Measurements from ENCODE around the gene TENM4. TPM values are rescaled to one million over a fixed set of nuclear protein-coding genes. Genes with fewer than 3 reads are reported as not detected.
A peak's percentile ranks its signal among the peaks of the same experiment; 100 is the strongest.

TENM4 gene
- polyA plus RNA-seq, 3 donors = 0.31 to 1.7 TPM; not detected in 1

DNA sequence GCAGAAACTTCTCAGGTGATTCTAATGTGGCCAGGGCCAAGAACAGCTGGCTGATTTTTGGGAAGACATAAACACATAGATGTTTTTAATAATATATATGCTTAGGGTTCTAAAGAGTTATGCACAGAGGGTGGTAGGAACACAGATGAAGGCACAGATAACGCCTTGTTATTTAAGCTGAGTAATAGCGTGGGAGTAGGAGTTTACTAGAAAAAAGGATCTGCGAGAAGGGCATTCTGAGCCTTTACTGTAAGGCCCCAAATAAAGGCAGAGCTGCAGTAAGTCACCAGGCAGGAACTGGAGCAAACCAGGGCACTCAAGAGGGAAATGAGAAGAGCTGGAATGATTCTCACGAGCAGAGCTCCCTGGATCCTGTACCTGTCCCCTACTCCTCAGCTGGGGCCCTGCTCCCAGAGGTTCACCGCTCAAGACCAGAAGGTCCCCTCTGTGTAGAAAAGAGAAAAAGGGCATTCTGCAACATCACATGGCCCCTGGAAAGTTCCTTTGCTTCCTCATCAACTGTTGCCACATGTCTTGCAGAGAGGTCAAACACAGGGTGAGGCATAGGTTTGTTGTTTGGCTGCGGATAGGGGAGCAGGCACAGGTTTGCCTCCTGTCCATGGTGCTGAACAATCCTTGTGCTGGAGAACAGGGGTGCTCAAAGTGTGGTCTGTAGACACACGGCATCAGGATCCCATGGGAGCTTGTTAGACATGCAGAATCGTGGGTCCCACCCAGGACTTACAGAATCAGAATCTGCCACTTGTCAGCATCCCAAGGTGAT, 125.7 kb downstream of the TENM4 start:
- H3K27ac ChIP-seq (ENCODE audit: low read depth in 1 of 2, low read length in 2 of 2) = no peak overlapping the region
- H3K9ac ChIP-seq (ENCODE audit: insufficient read depth, low read length, poor library complexity, severe bottlenecking) = no peak overlapping the region
- Mint-ChIP-seq H3K9me3 (peaks cover 0 to 4% (median 1%) of the 10 kb centered on the region in 7 donors), H3K36me3 (no peaks in the 10 kb centered on the region), H3K4me1 (peaks cover 5% of the 10 kb centered on the region), H3K4me3 (no peak overlapping the region), H3K27me3 (ENCODE audit: low read depth in 3 of 3) (peaks cover 2 to 7% (median 6%) of the 10 kb centered on the region in 3 donors), H3K27ac (peak overlapping the region in 1 of 7 donors; percentile 7)
- H3K27me3 ChIP-seq (ENCODE audit: control insufficient read depth in 2 of 2, insufficient read depth in 2 of 2, low read length in 2 of 2) = no peaks in the 10 kb centered on the region
- TF ChIP-seq, protein P1, sequence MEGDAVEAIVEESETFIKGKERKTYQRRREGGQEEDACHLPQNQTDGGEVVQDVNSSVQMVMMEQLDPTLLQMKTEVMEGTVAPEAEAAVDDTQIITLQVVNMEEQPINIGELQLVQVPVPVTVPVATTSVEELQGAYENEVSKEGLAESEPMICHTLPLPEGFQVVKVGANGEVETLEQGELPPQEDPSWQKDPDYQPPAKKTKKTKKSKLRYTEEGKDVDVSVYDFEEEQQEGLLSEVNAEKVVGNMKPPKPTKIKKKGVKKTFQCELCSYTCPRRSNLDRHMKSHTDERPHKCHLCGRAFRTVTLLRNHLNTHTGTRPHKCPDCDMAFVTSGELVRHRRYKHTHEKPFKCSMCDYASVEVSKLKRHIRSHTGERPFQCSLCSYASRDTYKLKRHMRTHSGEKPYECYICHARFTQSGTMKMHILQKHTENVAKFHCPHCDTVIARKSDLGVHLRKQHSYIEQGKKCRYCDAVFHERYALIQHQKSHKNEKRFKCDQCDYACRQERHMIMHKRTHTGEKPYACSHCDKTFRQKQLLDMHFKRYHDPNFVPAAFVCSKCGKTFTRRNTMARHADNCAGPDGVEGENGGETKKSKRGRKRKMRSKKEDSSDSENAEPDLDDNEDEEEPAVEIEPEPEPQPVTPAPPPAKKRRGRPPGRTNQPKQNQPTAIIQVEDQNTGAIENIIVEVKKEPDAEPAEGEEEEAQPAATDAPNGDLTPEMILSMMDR (IDR thresholded peaks at IDR 0.05) = no peak
- no peaks in the 10 kb centered on the region for H3K9me3 ChIP-seq (replicated peaks in 1 of 2; ENCODE audit: control insufficient read depth in 1 of 2, insufficient read depth in 1 of 2, low read length in 2 of 2)
- no peak overlapping the region for H3K4me2 ChIP-seq (replicated peaks; ENCODE audit: extremely low read depth, low read length, poor library complexity, severe bottlenecking)
- no peak overlapping the region for H2AFZ ChIP-seq (ENCODE audit: insufficient read depth, low read depth, low read length, poor library complexity, severe bottlenecking)
- WGBS (ENCODE audit: insufficient coverage) = 59% methylated on average over 3 of the region's 8 CpGs
- intact Hi-C loops (cut with micrococcal nuclease) = no loop called here
- no peak overlapping the region for H3K4me3 ChIP-seq (replicated peaks in 1 of 3; ENCODE audit: low read depth in 2 of 3, low read length in 3 of 3)
- H3K36me3 ChIP-seq (replicated peaks in 1 of 2; ENCODE audit: control insufficient read depth in 1 of 2, insufficient read depth in 2 of 2, low read length in 2 of 2) = no peaks in the 10 kb centered on the region
- peaks cover 0 to 6% of the 10 kb centered on the region in 2 donors for H3K4me1 ChIP-seq (ENCODE audit: control insufficient read depth in 1 of 2, insufficient read depth in 2 of 2, low read length in 2 of 2)
- no peaks in the 10 kb centered on the region for H4K20me1 ChIP-seq (ENCODE audit: insufficient read depth, low read length)
- H3K79me2 ChIP-seq (ENCODE audit: insufficient read depth, low read length) = no peaks in the 10 kb centered on the region
- no peak for DNase-seq

GRCh38 chr11:79313530-79313913, 127.3 kb downstream of the TENM4 start:
- Mint-ChIP-seq H3K4me3 (no peak overlapping the region), H3K9me3 (peaks cover 0 to 6% (median 1%) of the 10 kb centered on the region in 7 donors), H3K4me1 (peaks cover 5% of the 10 kb centered on the region), H3K36me3 (no peaks in the 10 kb centered on the region), H3K27me3 (ENCODE audit: low read depth in 3 of 3) (peaks cover 2 to 5% (median 4%) of the 10 kb centered on the region in 3 donors), H3K27ac (peak overlapping the region in 1 of 7 donors; percentile 12)
- no peaks in the 10 kb centered on the region for H4K20me1 ChIP-seq (ENCODE audit: insufficient read depth, low read length)
- no peak overlapping the region for H3K27ac ChIP-seq (ENCODE audit: low read depth in 1 of 2, low read length in 2 of 2)
- H3K79me2 ChIP-seq (ENCODE audit: insufficient read depth, low read length) = no peaks in the 10 kb centered on the region
- no peak for DNase-seq
- H3K4me2 ChIP-seq (replicated peaks; ENCODE audit: extremely low read depth, low read length, poor library complexity, severe bottlenecking) = no peak overlapping the region
- H3K4me1 ChIP-seq (ENCODE audit: control insufficient read depth in 1 of 2, insufficient read depth in 2 of 2, low read length in 2 of 2) = peaks cover 0 to 6% of the 10 kb centered on the region in 2 donors
- H3K27me3 ChIP-seq (ENCODE audit: control insufficient read depth in 2 of 2, insufficient read depth in 2 of 2, low read length in 2 of 2) = no peaks in the 10 kb centered on the region
- TF ChIP-seq, protein P1 (IDR thresholded peaks at IDR 0.05) = no peak
- no peak overlapping the region for H3K9ac ChIP-seq (ENCODE audit: insufficient read depth, low read length, poor library complexity, severe bottlenecking)
- intact Hi-C loops (cut with micrococcal nuclease) = no loop called here
- H3K36me3 ChIP-seq (replicated peaks in 1 of 2; ENCODE audit: control insufficient read depth in 1 of 2, insufficient read depth in 2 of 2, low read length in 2 of 2) = no peaks in the 10 kb centered on the region
- H3K4me3 ChIP-seq (replicated peaks in 1 of 3; ENCODE audit: low read depth in 2 of 3, low read length in 3 of 3) = no peak overlapping the region
- WGBS (ENCODE audit: insufficient coverage) = no CpG with 5 or more reads among the region's 4 CpGs
- no peak overlapping the region for H2AFZ ChIP-seq (ENCODE audit: insufficient read depth, low read depth, low read length, poor library complexity, severe bottlenecking)
- H3K9me3 ChIP-seq (replicated peaks in 1 of 2; ENCODE audit: control insufficient read depth in 1 of 2, insufficient read depth in 1 of 2, low read length in 2 of 2) = no peaks in the 10 kb centered on the region

Measured in CD14-positive monocyte (primary cell).